ENCODE data around the gene ABCC1. TPM values are rescaled to one million over a fixed set of nuclear protein-coding genes. Genes with fewer than 3 reads are reported as not detected.

ABCC1 gene
- total RNA-seq, 1 experiment from 2014 or later: 46.3 TPM

DNA sequence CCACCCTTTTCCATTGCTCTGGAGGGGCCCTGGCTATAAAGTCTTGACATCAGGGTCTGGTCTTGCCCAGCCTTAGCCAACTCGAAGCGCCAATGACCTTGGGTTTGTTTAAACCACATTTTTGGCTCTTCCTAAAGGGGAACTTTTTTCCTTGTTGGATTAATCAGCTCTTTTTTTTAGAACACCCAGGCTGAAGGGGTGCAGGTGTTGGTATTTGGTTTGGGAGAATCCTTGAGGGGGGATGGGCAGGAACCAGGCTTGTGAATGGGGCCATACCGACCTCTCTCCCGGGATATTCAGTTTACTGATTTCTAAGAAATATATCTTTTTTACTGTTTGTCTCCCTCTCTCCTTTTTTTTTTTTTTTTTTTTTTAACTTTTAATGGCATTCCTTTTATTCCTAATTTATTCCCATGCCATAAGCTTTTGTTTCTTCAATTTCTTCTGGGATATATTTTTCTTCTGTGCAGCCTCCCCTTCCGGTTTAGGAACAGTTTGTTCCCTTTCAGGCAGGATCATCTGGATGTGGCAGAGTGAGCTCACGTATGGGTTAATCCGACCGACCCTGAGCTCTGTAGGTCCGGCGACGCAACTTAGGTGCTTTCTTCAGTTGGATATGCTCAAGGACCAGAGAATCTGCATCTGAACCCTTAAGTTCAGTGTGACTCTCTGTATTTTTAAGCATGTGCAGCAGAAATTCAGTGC, 144.4 kb downstream of the ABCC1 start:
- H3K36me3 Mint-ChIP-seq (ENCODE audit: insufficient read depth, unreplicated experiment): peaks cover 25% of the 10 kb centered on the region
- TF ChIP-seq, protein P1, sequence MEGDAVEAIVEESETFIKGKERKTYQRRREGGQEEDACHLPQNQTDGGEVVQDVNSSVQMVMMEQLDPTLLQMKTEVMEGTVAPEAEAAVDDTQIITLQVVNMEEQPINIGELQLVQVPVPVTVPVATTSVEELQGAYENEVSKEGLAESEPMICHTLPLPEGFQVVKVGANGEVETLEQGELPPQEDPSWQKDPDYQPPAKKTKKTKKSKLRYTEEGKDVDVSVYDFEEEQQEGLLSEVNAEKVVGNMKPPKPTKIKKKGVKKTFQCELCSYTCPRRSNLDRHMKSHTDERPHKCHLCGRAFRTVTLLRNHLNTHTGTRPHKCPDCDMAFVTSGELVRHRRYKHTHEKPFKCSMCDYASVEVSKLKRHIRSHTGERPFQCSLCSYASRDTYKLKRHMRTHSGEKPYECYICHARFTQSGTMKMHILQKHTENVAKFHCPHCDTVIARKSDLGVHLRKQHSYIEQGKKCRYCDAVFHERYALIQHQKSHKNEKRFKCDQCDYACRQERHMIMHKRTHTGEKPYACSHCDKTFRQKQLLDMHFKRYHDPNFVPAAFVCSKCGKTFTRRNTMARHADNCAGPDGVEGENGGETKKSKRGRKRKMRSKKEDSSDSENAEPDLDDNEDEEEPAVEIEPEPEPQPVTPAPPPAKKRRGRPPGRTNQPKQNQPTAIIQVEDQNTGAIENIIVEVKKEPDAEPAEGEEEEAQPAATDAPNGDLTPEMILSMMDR (IDR thresholded peaks at IDR 0.05; ENCODE audit: unreplicated experiment): no peak
- H3K4me1 Mint-ChIP-seq (ENCODE audit: low read depth, unreplicated experiment): no peaks in the 10 kb centered on the region
- intact Hi-C loops (cut with micrococcal nuclease; ENCODE audit: unreplicated experiment): no loop called here
- H3K27ac Mint-ChIP-seq (ENCODE audit: unreplicated experiment): no peak overlapping the region
- no TSS peak for BruUV-seq (replicated peaks)
- no peaks in the 10 kb centered on the region for H3K9me3 Mint-ChIP-seq (ENCODE audit: low read depth, unreplicated experiment)
- CTCF ChIA-PET: interaction anchor here (0.6 to 0.8 kb wide), 2 partner anchors 215 to 249 kb away, joined by 3 to 4 read pairs; no protein-coding TSS in a partner anchor
- H3K4me3 Mint-ChIP-seq (ENCODE audit: low read depth, unreplicated experiment): no peak overlapping the region
- no peak for DNase-seq
- no peaks in the 10 kb centered on the region for H3K27me3 Mint-ChIP-seq (ENCODE audit: unreplicated experiment)

DNA sequence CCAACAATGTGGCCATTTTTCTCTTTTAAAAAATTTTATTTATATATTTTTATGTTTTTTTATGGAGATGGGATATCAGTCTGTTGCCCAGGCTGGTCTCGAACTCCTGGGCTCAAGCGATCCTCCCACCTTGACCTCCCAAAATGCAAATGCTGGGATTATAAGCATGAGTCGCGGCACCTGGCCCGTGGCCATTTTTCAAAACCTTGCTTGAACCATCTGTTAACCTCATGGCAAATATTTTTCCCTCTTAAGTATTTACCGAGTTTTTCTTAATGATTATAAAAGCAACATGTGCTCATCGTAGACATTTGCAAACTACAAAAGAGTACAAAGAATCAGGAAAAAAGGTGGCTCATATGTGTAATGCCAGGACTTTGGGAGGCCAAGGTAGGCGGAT, 146.2 kb downstream of the ABCC1 start:
- intact Hi-C loops (cut with micrococcal nuclease; ENCODE audit: unreplicated experiment): no loop called here
- TF ChIP-seq, protein P1 (IDR thresholded peaks at IDR 0.05; ENCODE audit: unreplicated experiment): no peak
- DNase-seq: no peak
- no peak overlapping the region for H3K4me3 Mint-ChIP-seq (ENCODE audit: low read depth, unreplicated experiment)
- no TSS peak for BruUV-seq (replicated peaks)
- H3K27me3 Mint-ChIP-seq (ENCODE audit: unreplicated experiment): no peaks in the 10 kb centered on the region
- H3K4me1 Mint-ChIP-seq (ENCODE audit: low read depth, unreplicated experiment): peaks cover 7% of the 10 kb centered on the region
- peaks cover 15% of the 10 kb centered on the region for H3K36me3 Mint-ChIP-seq (ENCODE audit: insufficient read depth, unreplicated experiment)
- H3K9me3 Mint-ChIP-seq (ENCODE audit: low read depth, unreplicated experiment): no peaks in the 10 kb centered on the region
- no peak overlapping the region for H3K27ac Mint-ChIP-seq (ENCODE audit: unreplicated experiment)
- CTCF ChIA-PET: no interaction called here

DNA sequence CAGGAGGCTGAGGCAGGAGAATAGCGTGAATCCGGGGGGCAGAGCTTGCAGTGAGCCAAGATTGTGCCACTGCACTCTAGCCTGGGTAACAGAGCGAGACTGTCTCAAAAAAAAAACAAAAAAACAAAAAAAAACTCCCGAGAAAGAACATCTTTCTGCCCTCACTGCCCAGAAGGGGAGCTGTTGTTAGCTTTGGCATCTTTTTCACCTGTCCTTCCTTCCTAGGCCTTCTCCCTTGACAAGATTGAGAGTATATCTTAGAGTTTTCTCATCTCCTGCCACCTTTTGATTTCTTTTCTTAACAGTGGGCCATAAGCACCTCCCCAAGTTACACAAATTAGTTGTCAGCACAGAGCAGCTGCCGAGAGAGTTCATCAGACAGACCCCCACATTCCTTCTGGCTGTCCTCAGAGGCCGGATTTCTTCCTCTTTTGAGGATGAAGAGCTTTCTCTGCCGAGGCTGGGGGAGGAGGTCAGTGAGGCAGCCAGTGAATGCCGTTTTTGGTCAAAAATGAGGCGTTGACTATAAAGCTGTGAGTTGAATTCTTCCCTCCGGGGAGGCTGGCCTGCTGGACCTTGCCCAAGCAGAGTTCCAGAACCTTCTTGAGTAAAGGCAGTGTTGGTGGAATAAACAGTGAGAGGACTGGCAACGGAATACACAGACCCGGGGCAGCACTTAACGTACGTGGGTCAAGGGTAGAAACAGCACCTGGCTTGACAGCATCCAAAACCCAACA, 146.9 kb downstream of the ABCC1 start:
- no TSS peak for BruUV-seq (replicated peaks)
- Mint-ChIP-seq H3K9me3 (ENCODE audit: low read depth, unreplicated experiment) (no peaks in the 10 kb centered on the region), H3K27ac (ENCODE audit: unreplicated experiment) (no peak overlapping the region), H3K36me3 (ENCODE audit: insufficient read depth, unreplicated experiment) (peaks cover 12% of the 10 kb centered on the region), H3K27me3 (ENCODE audit: unreplicated experiment) (no peaks in the 10 kb centered on the region), H3K4me1 (ENCODE audit: low read depth, unreplicated experiment) (peaks cover 7% of the 10 kb centered on the region), H3K4me3 (ENCODE audit: low read depth, unreplicated experiment) (no peak overlapping the region)
- intact Hi-C loops (cut with micrococcal nuclease; ENCODE audit: unreplicated experiment): no loop called here
- TF ChIP-seq, protein P1 (IDR thresholded peaks at IDR 0.05; ENCODE audit: unreplicated experiment): no peak
- CTCF ChIA-PET: interaction anchor here (0.7 kb wide), 1 partner anchor 13 kb away, joined by 3 read pairs; no protein-coding TSS in a partner anchor
- no peak for DNase-seq

DNA sequence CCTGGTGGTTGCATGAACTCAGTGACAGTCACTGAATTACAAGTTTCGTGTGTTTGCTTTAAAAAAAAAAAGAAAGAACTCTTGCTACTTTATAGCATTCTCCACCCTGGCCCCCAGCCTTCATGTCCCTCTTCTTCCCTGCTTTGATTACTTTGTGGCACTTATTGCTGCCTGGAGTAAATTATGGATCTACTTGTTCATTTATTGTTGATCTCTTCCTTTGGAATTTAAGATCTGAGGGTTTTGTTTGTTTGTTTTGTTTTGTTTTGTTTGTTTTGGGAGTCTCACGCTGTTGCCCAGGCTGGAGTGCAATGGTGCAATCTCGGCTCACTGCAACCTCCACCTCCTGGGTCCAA, 147.4 kb downstream of the ABCC1 start:
- CTCF ChIA-PET: no interaction called here
- H3K27me3 Mint-ChIP-seq (ENCODE audit: unreplicated experiment): no peaks in the 10 kb centered on the region

More for the DNA sequence above, 147.4 kb downstream of the ABCC1 start:
- H3K27ac Mint-ChIP-seq (ENCODE audit: unreplicated experiment): no peak overlapping the region
- TF ChIP-seq, protein P1 (IDR thresholded peaks at IDR 0.05; ENCODE audit: unreplicated experiment): no peak
- BruUV-seq (replicated peaks): no TSS peak
- intact Hi-C loops (cut with micrococcal nuclease; ENCODE audit: unreplicated experiment): no loop called here
- H3K4me3 Mint-ChIP-seq (ENCODE audit: low read depth, unreplicated experiment): no peak overlapping the region
- H3K36me3 Mint-ChIP-seq (ENCODE audit: insufficient read depth, unreplicated experiment): peaks cover 12% of the 10 kb centered on the region
- no peaks in the 10 kb centered on the region for H3K9me3 Mint-ChIP-seq (ENCODE audit: low read depth, unreplicated experiment)
- DNase-seq: no peak
- peaks cover 7% of the 10 kb centered on the region for H3K4me1 Mint-ChIP-seq (ENCODE audit: low read depth, unreplicated experiment)

All from Calu3 (cell line).